ENCODE measurements around the gene DGUOK. TPM values are rescaled to one million over a fixed set of nuclear protein-coding genes. Genes with fewer than 3 reads are reported as not detected.

Gene DGUOK
- 41.2 and 54.7 TPM in 2 replicates for total RNA-seq

GRCh38 chr2:73926493-73927327 is at the start of gene DGUOK:
Gene DGUOK, plus strand, starts transcription at chr2:73926880. Its CDS starts 31 bp downstream, at chr2:73926911.

GRCh38 chr2:73892631-73893329 is 33.9 kb upstream of the DGUOK start, which contains the start of gene ACTG2:
Gene ACTG2, plus strand, starts transcription at chr2:73893008. Its CDS starts 8,304 bp downstream, at chr2:73901312.

GRCh38 chr2:73984203-73984921 is 57.7 kb downstream of the DGUOK start, which contains the start of gene TET3:
Gene TET3, plus strand, starts transcription at chr2:73984910. Its CDS starts 1,494 bp downstream, at chr2:73986404.

Small RNA genes within 50 kb of the gene (small RNA-seq; reads per million reads assigned to genes)
- gene AC110801.1 = not detected
- not detected for gene RNA5SP97

Other genes with a start within 250 kb of the DGUOK start
- gene TPRKB, start 189.5 kb upstream of the DGUOK start, total RNA-seq = 31.2 and 31.5 TPM in 2 replicates
- 23.5 and 23.9 TPM in 2 replicates for gene DUSP11, start 146.8 kb upstream of the DGUOK start, total RNA-seq
- not detected in 2 replicates for gene C2orf78, start 142.7 kb upstream of the DGUOK start, total RNA-seq
- gene STAMBP, start 97.9 kb upstream of the DGUOK start, total RNA-seq = 13.6 and 23.3 TPM in 2 replicates
- gene ACTG2, start 33.9 kb upstream of the DGUOK start, total RNA-seq = 0.73 TPM in 1 of 2 replicates, not detected in the other
- gene TET3, start 58.0 kb downstream of the DGUOK start, total RNA-seq = 2.6 and 2.9 TPM in 2 replicates
- gene BOLA3, start 221.0 kb downstream of the DGUOK start, total RNA-seq = 41.1 and 55.1 TPM in 2 replicates